Measurements from ENCODE around the gene ANO1.
A peak's percentile ranks its signal among the peaks of the same experiment; 100 is the strongest.

The ANO1 gene

GRCh38 chr11:70167723-70168404, 89.7 kb downstream of the ANO1 start:
- no peak for DNase-seq

- DNase-seq = no peak
Measured at GRCh38 chr11:70168405-70168754, 90.3 kb downstream of the ANO1 start.

- DNase-seq = no peak
Measured at GRCh38 chr11:70169127-70169526, 91.0 kb downstream of the ANO1 start.

- DNase-seq = no peak
Measured at GRCh38 chr11:70169632-70170031, 91.5 kb downstream of the ANO1 start.

GRCh38 chr11:70170596-70171210, 92.6 kb downstream of the ANO1 start:
- DNase-seq = no peak

GRCh38 chr11:70173018-70173417, 94.9 kb downstream of the ANO1 start:
- DNase-seq = no peak

- DNase-seq = no peak
Measured at GRCh38 chr11:70174547-70175235, 96.6 kb downstream of the ANO1 start.

GRCh38 chr11:70175236-70175698, 97.2 kb downstream of the ANO1 start:
- DNase-seq = no peak

- peak; percentile 60 for DNase-seq
Measured at GRCh38 chr11:70176940-70177689, 99.0 kb downstream of the ANO1 start.

- DNase-seq = no peak
Measured at GRCh38 chr11:70180906-70181305, 102.8 kb downstream of the ANO1 start.

GRCh38 chr11:70182266-70182665, 104.1 kb downstream of the ANO1 start:
- no peak for DNase-seq

GRCh38 chr11:70183032-70183431, 104.9 kb downstream of the ANO1 start:
- DNase-seq = no peak

GRCh38 chr11:70183483-70184176, 105.5 kb downstream of the ANO1 start:
- no peak for DNase-seq

GRCh38 chr11:70184396-70184795, 106.3 kb downstream of the ANO1 start:
- DNase-seq = no peak

- no peak for DNase-seq
Measured at GRCh38 chr11:70185348-70186055, 107.4 kb downstream of the ANO1 start.

GRCh38 chr11:70186420-70186819, 108.3 kb downstream of the ANO1 start:
- no peak for DNase-seq

- no peak for DNase-seq
Measured at GRCh38 chr11:70186936-70187335, 108.8 kb downstream of the ANO1 start.

GRCh38 chr11:70187771-70188170, 109.7 kb downstream of the ANO1 start:
- no peak for DNase-seq

- DNase-seq = no peak
Measured at GRCh38 chr11:70189622-70190021, 111.5 kb downstream of the ANO1 start.

GRCh38 chr11:70191495-70192140, 113.5 kb downstream of the ANO1 start:
- peak; percentile 68 for DNase-seq

GRCh38 chr11:70192666-70193410, 114.7 kb downstream of the ANO1 start:
- DNase-seq = no peak

All from CD4-positive, alpha-beta T cell treated with Interleukin-17A for 4 hours (primary cell).